Cardiac muscle cell (in vitro differentiated cells and primary cell): ENCODE results near the gene TCTA. TPM values are rescaled to one million over a fixed set of nuclear protein-coding genes. Genes with fewer than 3 reads are reported as not detected.
A peak's percentile ranks its signal among the peaks of the same experiment; 100 is the strongest.

ENCODE experiments used
- DNase-seq, 2 donors: peaks; one replicate each; pipeline versions ENCODE4 v3.0.0 to v3.0.0-alpha.2; 2010 to 2017; ENCODE audit warnings: low read depth in 1 of 2, low spot score in 1 of 2
- H3K27ac ChIP-seq: fragments of 200-600 bp; sonication (generic); 2 replicates; pipeline ENCODE4 v1.5.1; 2016
- H3K27me3 ChIP-seq: fragments of 200-600 bp; sonication (generic); 2 replicates; pipeline ENCODE4 v1.6.0; 2016; ENCODE audit warnings: control low read depth
- H3K36me3 ChIP-seq: fragments of 200-600 bp; sonication (generic); 2 replicates; pipeline ENCODE4 v1.5.1; 2016; ENCODE audit warnings: control low read depth
- H3K4me1 ChIP-seq: fragments of 200-600 bp; sonication (generic); 2 replicates; pipeline ENCODE4 v1.8.1; 2017; ENCODE audit warnings: low read depth, mild to moderate bottlenecking, mixed run types
- H3K4me3 ChIP-seq: fragments of 200-600 bp; sonication (generic); 2 replicates; pipeline ENCODE4 v1.5.1; 2016; ENCODE audit warnings: mild to moderate bottlenecking
- H3K9me3 ChIP-seq: fragments of 200-600 bp; sonication (generic); 2 replicates; pipeline ENCODE4 v1.5.1; 2017; ENCODE audit warnings: low read depth, mild to moderate bottlenecking, control low read depth
- CTCF ChIP-seq: IDR thresholded peaks from 2 replicates; pipeline ENCODE4 v1.5.1; 2012; ENCODE audit warnings: low read depth, mild to moderate bottlenecking, low read length
- polyA plus RNA-seq: library from polyadenylated mRNA; unstranded; fragments of >200 nt; fragmentation: Nextera tagmentation; extraction: Ambion mirVana; gene quantifications from 2 replicates; pipeline ENCODE4 v1.2.1, GENCODE V29; 2016
- total RNA-seq: library from RNA; depleted of rRNA; stranded (reverse); fragments of >200 nt; gene quantifications from 2 replicates; pipeline ENCODE4 v1.2.3, GENCODE V29; 2016

TCTA gene
- total RNA-seq, result 12.1 and 26.7 TPM in 2 replicates
- 16.8 and 30.6 TPM in 2 replicates for polyA plus RNA-seq

- TF ChIP-seq CTCF, result no peak
- peak; percentile 100 for DNase-seq
- H3K4me1 ChIP-seq, result peaks cover 17% of the 10 kb centered on the region
- no peaks in the 10 kb centered on the region for H3K27me3 ChIP-seq
- peak within 1 kb of the TSS; percentile 81 for H3K4me3 ChIP-seq
- H3K27ac ChIP-seq, result peak within 1 kb of the TSS; percentile 95
- H3K36me3 ChIP-seq, result no peaks in the 10 kb centered on the region
- H3K9me3 ChIP-seq, result no peaks in the 10 kb centered on the region
Observed at GRCh38 chr3:49411968-49412631, at the start of gene TCTA, which contains the start of gene RHOA. Gene TCTA (plus strand): TSS chr3:49412423. CDS start chr3:49412427, 4 bp downstream. Gene RHOA (minus strand): TSS chr3:49411976. CDS start chr3:49375589, 36,387 bp downstream.

DNA sequence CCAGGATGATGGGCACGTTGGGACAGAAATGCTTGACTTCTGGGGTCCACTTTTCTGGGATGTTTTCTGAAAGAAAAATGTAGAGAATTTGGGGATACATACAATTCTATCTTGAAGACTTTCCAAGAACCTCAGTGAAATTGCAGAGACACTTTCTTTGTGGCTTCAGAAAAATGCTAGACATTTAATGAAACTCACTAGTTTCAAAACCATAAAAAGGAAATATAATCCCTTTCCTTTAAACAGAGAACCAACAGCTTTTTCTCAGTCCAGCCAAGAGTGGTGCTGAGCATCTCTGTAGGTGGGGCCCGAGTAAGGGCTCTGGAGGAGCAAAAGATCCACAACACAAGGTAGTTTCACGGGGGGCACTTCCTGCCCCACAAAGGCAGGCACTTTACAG is 49.7 kb upstream of the TCTA start:
- DNase-seq, result no peak
- Histone ChIP-seq H3K27ac (no peak overlapping the region), H3K36me3 (peaks cover 31% of the 10 kb centered on the region), H3K4me1 (peaks cover 5% of the 10 kb centered on the region), H3K4me3 (no peak overlapping the region), H3K9me3 (no peaks in the 10 kb centered on the region), H3K27me3 (no peaks in the 10 kb centered on the region)
- TF ChIP-seq CTCF, result no peak

GRCh38 chr3:49370585-49371290 is 41.5 kb upstream of the TCTA start:
- no peaks in the 10 kb centered on the region for H3K4me1 ChIP-seq
- no peak overlapping the region for H3K4me3 ChIP-seq
- DNase-seq, result no peak
- no peaks in the 10 kb centered on the region for H3K27me3 ChIP-seq
- H3K9me3 ChIP-seq, result no peaks in the 10 kb centered on the region
- H3K36me3 ChIP-seq, result peaks cover 42% of the 10 kb centered on the region
- H3K27ac ChIP-seq, result no peak overlapping the region
- TF ChIP-seq CTCF, result no peak

- no peak for DNase-seq
- Histone ChIP-seq H3K4me1 (no peaks in the 10 kb centered on the region), H3K36me3 (peaks cover 31% of the 10 kb centered on the region), H3K9me3 (no peaks in the 10 kb centered on the region), H3K27me3 (no peaks in the 10 kb centered on the region), H3K4me3 (no peak overlapping the region), H3K27ac (no peak overlapping the region)
- no peak for TF ChIP-seq CTCF
Observed at GRCh38 chr3:49371946-49372345, 40.3 kb upstream of the TCTA start.

DNA sequence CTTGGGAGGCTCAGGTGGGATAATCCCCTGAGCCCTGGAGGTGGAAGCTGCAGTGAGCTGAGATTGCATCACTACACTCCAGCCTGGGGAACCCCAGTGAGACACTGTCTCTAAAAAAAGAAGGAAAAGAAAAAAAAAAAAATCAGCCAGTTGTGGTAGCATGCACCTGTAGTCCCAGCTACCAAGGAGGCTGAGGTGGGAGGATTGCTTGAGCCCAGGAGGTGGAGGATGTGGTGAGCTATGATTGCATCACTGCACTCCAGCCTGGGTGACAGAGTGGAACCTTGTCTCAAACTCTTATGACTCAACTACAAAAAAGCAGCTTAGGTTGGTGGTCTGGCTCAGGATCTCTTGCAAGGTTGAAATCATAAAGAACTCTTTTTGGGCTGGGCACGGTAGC is 34.7 kb upstream of the TCTA start:
- Histone ChIP-seq H3K9me3 (no peaks in the 10 kb centered on the region), H3K27me3 (no peaks in the 10 kb centered on the region), H3K27ac (no peak overlapping the region), H3K36me3 (peaks cover 19% of the 10 kb centered on the region), H3K4me3 (no peak overlapping the region), H3K4me1 (no peaks in the 10 kb centered on the region)
- peak in 1 of 2 donors; percentile 55 for DNase-seq
- TF ChIP-seq CTCF, result no peak
